ENCODE data around the gene LFNG. TPM values are rescaled to one million over a fixed set of nuclear protein-coding genes. Genes with fewer than 3 reads are reported as not detected.

LFNG gene
- total RNA-seq, 5 donors from 2014 or later (not counting 1 experiment from before 2014, with no cell fraction given): 110 to 198 (median 182) TPM

DNA sequence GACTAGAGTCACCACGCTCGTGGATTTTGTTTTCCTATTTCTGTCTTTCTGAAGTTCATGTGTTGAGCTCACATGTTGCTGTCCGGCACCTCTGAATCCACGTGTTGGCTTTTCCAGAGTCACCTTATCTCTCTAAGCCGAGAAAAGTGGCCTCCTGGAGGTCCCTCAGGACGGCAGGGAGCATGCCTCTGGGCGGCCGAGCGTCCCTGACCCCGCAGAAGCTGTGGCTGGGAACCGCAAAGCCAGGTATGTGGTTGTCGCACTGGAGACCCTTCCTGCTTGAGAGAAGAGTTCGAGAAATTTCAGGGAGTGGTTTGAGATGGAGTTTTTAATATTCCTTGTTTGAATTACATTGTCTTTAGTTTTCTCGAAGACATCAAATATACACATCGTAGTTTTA, 51.8 kb downstream of the LFNG start:
- WGBS (ENCODE audit: insufficient coverage): 96% methylated on average over 14 of the region's 15 CpGs
- CTCF ChIA-PET: no interaction called here
- no peak overlapping the region for H3K27ac Mint-ChIP-seq
- peaks cover 27% of the 10 kb centered on the region for H3K36me3 Mint-ChIP-seq
- no peaks in the 10 kb centered on the region for H3K9me3 ChIP-seq
- H3K4me1 Mint-ChIP-seq: peaks cover 0 to 10% (median 7%) of the 10 kb centered on the region in 3 donors
- peaks cover 0 to 9% of the 10 kb centered on the region in 2 experiments for H3K4me1 ChIP-seq (ENCODE audit: control insufficient read depth in 1 of 2, extremely low read depth in 1 of 2, insufficient read depth in 2 of 2, low read length in 2 of 2)
- H3K36me3 ChIP-seq (ENCODE audit: control insufficient read depth in 2 of 2, extremely low read depth in 1 of 2, insufficient read depth in 1 of 2, low read length in 1 of 2): peaks cover 0 to 9% of the 10 kb centered on the region in 2 donors
- POLR2A ChIA-PET: no interaction called here
- no peaks in the 10 kb centered on the region for H3K9me3 Mint-ChIP-seq
- H3K27me3 Mint-ChIP-seq: no peaks in the 10 kb centered on the region
- DNase-seq (no peak), ATAC-seq (replicated peaks in 1 of 4) (no peak)
- H3K27ac ChIP-seq (ENCODE audit: low read length): no peak overlapping the region
- no peak overlapping the region for H3K4me3 ChIP-seq (ENCODE audit: control insufficient read depth in 1 of 2, extremely low read depth in 1 of 2, low read length in 1 of 2)
- no peak overlapping the region for H3K4me3 Mint-ChIP-seq
- H3K27me3 ChIP-seq (replicated peaks in 1 of 2; ENCODE audit: control insufficient read depth in 2 of 2, extremely low read depth in 1 of 2, insufficient read depth in 2 of 2, low read length in 1 of 2): no peaks in the 10 kb centered on the region

DNA sequence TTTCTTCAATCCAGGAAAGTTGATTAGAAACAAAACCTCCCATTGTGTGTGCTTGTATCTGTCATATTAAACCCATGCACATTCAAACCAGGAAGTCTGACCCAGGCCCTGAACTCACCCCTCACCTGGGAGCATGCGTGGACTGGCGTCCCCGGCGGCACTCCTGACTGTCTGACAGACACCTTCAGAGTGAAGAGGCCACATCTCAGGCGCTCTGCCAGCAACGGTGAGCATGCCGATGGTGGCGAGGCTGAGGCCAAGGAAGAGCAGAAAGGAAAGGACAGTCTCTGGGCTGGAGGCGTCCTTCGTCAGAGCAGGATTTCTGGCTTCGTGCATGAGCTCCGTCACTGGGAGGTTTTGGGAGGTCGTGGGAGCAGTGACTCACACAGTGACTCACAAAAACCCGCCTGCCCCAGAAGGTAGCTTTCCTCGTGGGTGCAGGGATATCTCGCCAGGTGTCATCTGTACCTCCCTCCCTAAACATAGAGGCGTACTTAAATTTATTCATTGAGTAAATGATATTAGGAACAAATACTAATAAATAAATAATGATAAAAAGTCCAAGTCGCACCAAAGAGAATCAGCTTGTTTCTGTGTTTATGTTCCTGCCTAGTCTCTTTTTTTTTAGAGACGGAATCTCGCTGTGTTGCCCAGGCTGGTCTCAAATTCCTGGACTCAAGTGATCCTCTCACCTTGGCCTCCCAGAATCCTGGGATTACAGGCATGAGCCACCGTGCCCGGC, 52.7 kb downstream of the LFNG start:
- WGBS (ENCODE audit: insufficient coverage): 92% methylated on average over 15 of the region's 22 CpGs
- POLR2A ChIA-PET: no interaction called here
- H3K4me3 Mint-ChIP-seq: no peak overlapping the region
- peaks cover 27% of the 10 kb centered on the region for H3K36me3 Mint-ChIP-seq
- Histone ChIP-seq H3K4me1 (ENCODE audit: control insufficient read depth in 1 of 2, extremely low read depth in 1 of 2, insufficient read depth in 2 of 2, low read length in 2 of 2) (peaks cover 0 to 7% of the 10 kb centered on the region in 2 experiments), H3K27me3 (replicated peaks in 1 of 2; ENCODE audit: control insufficient read depth in 2 of 2, extremely low read depth in 1 of 2, insufficient read depth in 2 of 2, low read length in 1 of 2) (no peaks in the 10 kb centered on the region), H3K27ac (ENCODE audit: low read length) (no peak overlapping the region), H3K4me3 (ENCODE audit: control insufficient read depth in 1 of 2, extremely low read depth in 1 of 2, low read length in 1 of 2) (no peak overlapping the region), H3K36me3 (ENCODE audit: control insufficient read depth in 2 of 2, extremely low read depth in 1 of 2, insufficient read depth in 1 of 2, low read length in 1 of 2) (peaks cover 0 to 9% of the 10 kb centered on the region in 2 donors), H3K9me3 (no peaks in the 10 kb centered on the region)
- ATAC-seq (replicated peaks in 1 of 4) (no peak), DNase-seq (no peak)
- H3K9me3 Mint-ChIP-seq: no peaks in the 10 kb centered on the region
- H3K4me1 Mint-ChIP-seq: peaks cover 0 to 6% (median 3%) of the 10 kb centered on the region in 3 donors
- CTCF ChIA-PET: interaction anchor here in 1 of 2 donors (0.5 kb wide), 1 partner anchor 11 kb away, joined by 16 read pairs; no protein-coding TSS in a partner anchor
- H3K27ac Mint-ChIP-seq: no peak overlapping the region
- no peaks in the 10 kb centered on the region for H3K27me3 Mint-ChIP-seq

DNA sequence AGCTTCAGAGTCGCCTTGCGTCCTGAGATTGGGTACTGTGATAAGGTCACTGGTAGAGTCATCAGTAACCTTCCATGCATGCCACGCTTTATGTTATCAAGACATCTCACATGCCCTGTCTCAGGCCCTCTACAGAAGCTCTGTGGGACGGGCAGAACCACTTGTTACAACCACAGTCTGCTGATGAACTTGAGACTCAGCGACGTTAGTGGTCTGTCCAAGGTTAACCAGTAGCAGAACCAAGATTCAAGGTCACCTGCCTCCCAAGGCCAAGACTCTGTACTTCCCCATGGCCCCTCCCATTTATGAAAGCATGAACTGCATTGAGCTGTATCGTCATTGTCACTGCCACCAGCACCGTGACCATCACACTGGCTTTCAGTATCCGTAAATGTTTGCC, 54.2 kb downstream of the LFNG start:
- ATAC-seq (replicated peaks in 1 of 4) (no peak), DNase-seq (no peak)
- no peaks in the 10 kb centered on the region for H3K9me3 ChIP-seq
- ChIA-PET CTCF (no interaction called here), POLR2A (interaction anchor here in 1 of 2 donors (0.5 kb wide), 1 partner anchor 467 kb away, joined by 3 read pairs; no protein-coding TSS in a partner anchor)
- H3K4me3 Mint-ChIP-seq: no peak overlapping the region
- no peak overlapping the region for H3K4me3 ChIP-seq (ENCODE audit: control insufficient read depth in 1 of 2, extremely low read depth in 1 of 2, low read length in 1 of 2)
- H3K36me3 ChIP-seq (ENCODE audit: control insufficient read depth in 2 of 2, extremely low read depth in 1 of 2, insufficient read depth in 1 of 2, low read length in 1 of 2): peaks cover 0 to 9% of the 10 kb centered on the region in 2 donors
- H3K27me3 ChIP-seq (replicated peaks in 1 of 2; ENCODE audit: control insufficient read depth in 2 of 2, extremely low read depth in 1 of 2, insufficient read depth in 2 of 2, low read length in 1 of 2): no peaks in the 10 kb centered on the region
- no peaks in the 10 kb centered on the region for H3K4me1 ChIP-seq (ENCODE audit: control insufficient read depth in 1 of 2, extremely low read depth in 1 of 2, insufficient read depth in 2 of 2, low read length in 2 of 2)
- 89% methylated on average over 3 of the region's 9 CpGs for WGBS (ENCODE audit: insufficient coverage)
- H3K9me3 Mint-ChIP-seq: no peaks in the 10 kb centered on the region
- H3K27ac Mint-ChIP-seq: no peak overlapping the region
- no peaks in the 10 kb centered on the region for H3K4me1 Mint-ChIP-seq
- peaks cover 27% of the 10 kb centered on the region for H3K36me3 Mint-ChIP-seq
- no peak overlapping the region for H3K27ac ChIP-seq (ENCODE audit: low read length)
- H3K27me3 Mint-ChIP-seq: no peaks in the 10 kb centered on the region

DNA sequence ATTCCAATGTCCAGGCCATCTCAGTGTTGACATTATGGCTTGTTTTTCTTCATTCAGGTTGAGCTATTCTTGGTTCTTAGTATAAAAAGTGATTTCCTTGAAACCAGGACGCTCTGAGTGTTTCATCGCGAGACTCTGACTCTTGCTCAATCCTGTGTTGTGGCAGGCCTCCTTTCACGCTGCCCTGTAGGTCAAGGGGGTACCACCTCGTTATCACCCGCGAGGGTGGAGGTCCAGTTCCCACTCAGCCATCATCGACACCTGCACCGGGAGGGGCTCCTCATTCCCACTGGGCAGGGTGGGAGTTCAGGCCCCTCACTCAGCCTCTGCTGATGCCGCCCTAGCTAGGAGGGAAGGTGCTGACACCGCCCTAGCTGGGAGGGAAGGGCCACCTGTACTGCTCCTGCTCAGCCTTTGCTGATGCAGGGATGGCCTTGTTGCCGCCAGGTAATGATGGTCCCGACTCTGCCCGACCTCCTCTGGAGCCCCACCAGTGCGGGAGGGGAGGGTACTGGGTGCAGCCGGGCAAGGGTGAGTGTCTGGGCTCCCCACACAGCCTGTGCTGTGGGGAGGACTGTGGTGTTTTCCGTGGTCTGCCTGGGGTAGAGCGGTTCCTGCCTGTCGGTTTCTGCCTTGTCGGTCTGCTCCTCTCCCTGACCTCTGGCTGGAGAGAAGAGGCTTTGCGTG, 55.6 kb downstream of the LFNG start:
- WGBS (ENCODE audit: insufficient coverage): 71% methylated on average over 17 of the region's 21 CpGs
- CTCF ChIA-PET: no interaction called here
- ATAC-seq (replicated peaks in 1 of 4): no peak

DNA sequence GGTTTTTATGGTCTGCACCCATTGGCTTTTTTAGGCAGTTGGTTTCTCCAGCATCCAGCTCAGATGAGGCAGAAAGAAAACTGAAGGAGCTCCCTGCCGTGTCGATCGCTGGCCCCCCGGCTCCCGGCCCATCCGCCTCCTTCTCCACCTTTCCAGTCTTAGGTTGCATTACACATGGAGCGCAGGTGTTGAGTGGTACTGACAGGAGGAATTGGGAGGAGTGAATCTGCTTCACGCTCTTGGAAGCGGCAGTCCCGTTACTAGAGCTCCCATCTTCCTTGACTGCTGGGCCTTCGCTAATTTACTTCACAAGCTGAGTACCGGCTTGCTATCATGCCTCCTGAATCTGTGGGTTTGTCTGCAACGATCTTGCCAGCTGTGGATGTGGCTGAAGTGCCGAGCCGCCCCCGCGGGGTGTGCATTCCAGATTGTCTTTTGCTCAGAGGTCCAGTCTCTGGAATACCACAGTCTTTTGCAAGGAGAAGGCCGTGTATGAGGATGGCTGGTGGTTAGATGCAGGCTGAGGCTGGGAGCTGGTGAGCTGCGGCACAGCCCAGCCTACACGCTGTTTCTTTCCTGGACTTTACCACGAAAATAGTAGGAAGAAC, 56.3 kb downstream of the LFNG start:
- DNase-seq: no peak
- Histone ChIP-seq H3K4me3 (ENCODE audit: control insufficient read depth in 1 of 2, extremely low read depth in 1 of 2, low read length in 1 of 2) (no peak overlapping the region), H3K9me3 (no peaks in the 10 kb centered on the region), H3K27ac (ENCODE audit: low read length) (no peak overlapping the region), H3K36me3 (ENCODE audit: control insufficient read depth in 2 of 2, extremely low read depth in 1 of 2, insufficient read depth in 1 of 2, low read length in 1 of 2) (peaks cover 0 to 9% of the 10 kb centered on the region in 2 donors), H3K4me1 (ENCODE audit: control insufficient read depth in 1 of 2, extremely low read depth in 1 of 2, insufficient read depth in 2 of 2, low read length in 2 of 2) (no peaks in the 10 kb centered on the region), H3K27me3 (replicated peaks in 1 of 2; ENCODE audit: control insufficient read depth in 2 of 2, extremely low read depth in 1 of 2, insufficient read depth in 2 of 2, low read length in 1 of 2) (no peaks in the 10 kb centered on the region)
- 89% methylated on average over 11 of the region's 21 CpGs for WGBS (ENCODE audit: insufficient coverage)
- ChIA-PET CTCF (no interaction called here), POLR2A (no interaction called here)
- no peaks in the 10 kb centered on the region for H3K9me3 Mint-ChIP-seq
- ATAC-seq (replicated peaks in 1 of 4): no peak
- H3K36me3 Mint-ChIP-seq: peaks cover 23% of the 10 kb centered on the region
- H3K4me3 Mint-ChIP-seq: no peak overlapping the region
- H3K27ac Mint-ChIP-seq: no peak overlapping the region
- H3K27me3 Mint-ChIP-seq: no peaks in the 10 kb centered on the region
- H3K4me1 Mint-ChIP-seq: no peaks in the 10 kb centered on the region

More for the DNA sequence above, 55.6 kb downstream of the LFNG start:
- no peak overlapping the region for H3K27ac ChIP-seq (ENCODE audit: low read length)
- H3K36me3 ChIP-seq (ENCODE audit: control insufficient read depth in 2 of 2, extremely low read depth in 1 of 2, insufficient read depth in 1 of 2, low read length in 1 of 2): peaks cover 0 to 9% of the 10 kb centered on the region in 2 donors
- no peak overlapping the region for H3K4me3 ChIP-seq (ENCODE audit: control insufficient read depth in 1 of 2, extremely low read depth in 1 of 2, low read length in 1 of 2)
- Mint-ChIP-seq H3K36me3 (peaks cover 24% of the 10 kb centered on the region), H3K27me3 (no peaks in the 10 kb centered on the region), H3K27ac (no peak overlapping the region), H3K4me1 (no peaks in the 10 kb centered on the region), H3K9me3 (no peaks in the 10 kb centered on the region), H3K4me3 (no peak overlapping the region)
- H3K9me3 ChIP-seq: no peaks in the 10 kb centered on the region
- POLR2A ChIA-PET: no interaction called here
- H3K27me3 ChIP-seq (replicated peaks in 1 of 2; ENCODE audit: control insufficient read depth in 2 of 2, extremely low read depth in 1 of 2, insufficient read depth in 2 of 2, low read length in 1 of 2): no peaks in the 10 kb centered on the region
- no peak for DNase-seq
- H3K4me1 ChIP-seq (ENCODE audit: control insufficient read depth in 1 of 2, extremely low read depth in 1 of 2, insufficient read depth in 2 of 2, low read length in 2 of 2): no peaks in the 10 kb centered on the region

GRCh38 chr7:2576742-2577491, 57.3 kb downstream of the LFNG start:
- CTCF ChIA-PET: no interaction called here

More at GRCh38 chr7:2576742-2577491, 57.3 kb downstream of the LFNG start:
- H3K4me1 Mint-ChIP-seq: no peaks in the 10 kb centered on the region
- no peak overlapping the region for H3K27ac ChIP-seq (ENCODE audit: low read length)
- POLR2A ChIA-PET: no interaction called here
- no peak overlapping the region for H3K4me3 ChIP-seq (ENCODE audit: control insufficient read depth in 1 of 2, extremely low read depth in 1 of 2, low read length in 1 of 2)
- no peaks in the 10 kb centered on the region for H3K9me3 Mint-ChIP-seq
- DNase-seq (no peak), ATAC-seq (replicated peaks in 1 of 4) (no peak)
- WGBS (ENCODE audit: insufficient coverage): 89% methylated on average over 41 of the region's 56 CpGs
- H3K36me3 ChIP-seq (ENCODE audit: control insufficient read depth in 2 of 2, extremely low read depth in 1 of 2, insufficient read depth in 1 of 2, low read length in 1 of 2): peaks cover 0 to 6% of the 10 kb centered on the region in 2 donors
- no peaks in the 10 kb centered on the region for H3K27me3 Mint-ChIP-seq
- H3K27me3 ChIP-seq (replicated peaks in 1 of 2; ENCODE audit: control insufficient read depth in 2 of 2, extremely low read depth in 1 of 2, insufficient read depth in 2 of 2, low read length in 1 of 2): no peaks in the 10 kb centered on the region
- no peaks in the 10 kb centered on the region for H3K4me1 ChIP-seq (ENCODE audit: control insufficient read depth in 1 of 2, extremely low read depth in 1 of 2, insufficient read depth in 2 of 2, low read length in 2 of 2)
- peaks cover 23% of the 10 kb centered on the region for H3K36me3 Mint-ChIP-seq
- H3K4me3 Mint-ChIP-seq: no peak overlapping the region
- H3K9me3 ChIP-seq: no peaks in the 10 kb centered on the region
- no peak overlapping the region for H3K27ac Mint-ChIP-seq
